ENCODE measurements around the gene FHL1.
"Not testable (repeated sequence)": the region's sequence is repeated elsewhere in the genome, so short reads cannot be mapped to it uniquely, and the experiment has no call there.

FHL1 gene

GRCh38 chrX:136147976-136148375, 643 bp downstream of the FHL1 start:
- DNase-seq: no peak

GRCh38 chrX:136148391-136148790, 1.1 kb downstream of the FHL1 start:
- DNase-seq: no peak

- DNase-seq: no peak
Measured at GRCh38 chrX:136154998-136155397, 7.7 kb downstream of the FHL1 start.

- DNase-seq: no peak
Measured at GRCh38 chrX:136156560-136157117, 9.3 kb downstream of the FHL1 start.

GRCh38 chrX:136157187-136157586, 9.9 kb downstream of the FHL1 start:
- no peak for DNase-seq

- DNase-seq: no peak
Measured at GRCh38 chrX:136158685-136159084, 11.4 kb downstream of the FHL1 start.

GRCh38 chrX:136159611-136160025, 12.3 kb downstream of the FHL1 start:
- no peak for DNase-seq

GRCh38 chrX:136162827-136163570, 15.7 kb downstream of the FHL1 start:
- DNase-seq: peak; percentile 13

GRCh38 chrX:136163689-136164088, 16.4 kb downstream of the FHL1 start:
- DNase-seq: no peak

- no peak for DNase-seq
Measured at GRCh38 chrX:136165406-136165805, 18.1 kb downstream of the FHL1 start.

GRCh38 chrX:136166221-136166855, 19.0 kb downstream of the FHL1 start:
- no peak for DNase-seq

GRCh38 chrX:136167989-136168388, 20.7 kb downstream of the FHL1 start:
- not testable (repeated sequence) for DNase-seq

- DNase-seq: no peak
Measured at GRCh38 chrX:136168929-136169735, 21.8 kb downstream of the FHL1 start.

GRCh38 chrX:136170139-136170800, 22.9 kb downstream of the FHL1 start:
- no peak for DNase-seq

GRCh38 chrX:136171420-136171819, 24.1 kb downstream of the FHL1 start:
- no peak for DNase-seq

- no peak for DNase-seq
Measured at GRCh38 chrX:136176399-136176825, 29.1 kb downstream of the FHL1 start.

GRCh38 chrX:136179133-136179532, 31.8 kb downstream of the FHL1 start:
- DNase-seq: no peak

- no peak for DNase-seq
Measured at GRCh38 chrX:136182414-136182813, 35.1 kb downstream of the FHL1 start.

GRCh38 chrX:136183172-136183571, 35.8 kb downstream of the FHL1 start:
- no peak for DNase-seq

- DNase-seq: no peak
Measured at GRCh38 chrX:136183917-136184316, 36.6 kb downstream of the FHL1 start.

- DNase-seq: no peak
Measured at GRCh38 chrX:136185401-136186022, 38.2 kb downstream of the FHL1 start.

- DNase-seq: no peak
Measured at GRCh38 chrX:136186023-136186413, 38.7 kb downstream of the FHL1 start.

Measured in activated CD4-positive, alpha-beta T cell treated with anti-CD3 and anti-CD28 coated beads for 1 hour (primary cell).